ENCODE results near the gene CASZ1.

GRCh38 chr1:10720635-10721034, 75.8 kb downstream of the CASZ1 start:
- no peak for TF ChIP-seq CTCF (IDR thresholded peaks at IDR 0.05; ENCODE audit: insufficient read depth, low read length)
- TF ChIP-seq POLR2AphosphoS5 (IDR thresholded peaks at IDR 0.05; ENCODE audit: low read depth), result no peak
